GM21619 (cell line): ENCODE data around the gene PRKAR1B.
"Not testable (repeated sequence)": the region's sequence is repeated elsewhere in the genome, so short reads cannot be mapped to it uniquely, and the experiment has no call there.

ENCODE experiments used
- ATAC-seq: cut with Tn5 transposase; IDR thresholded peaks from one replicate; pipeline ENCODE4 v1.9.1; 2021; ENCODE audit not compliant: unreplicated experiment

The PRKAR1B gene

DNA sequence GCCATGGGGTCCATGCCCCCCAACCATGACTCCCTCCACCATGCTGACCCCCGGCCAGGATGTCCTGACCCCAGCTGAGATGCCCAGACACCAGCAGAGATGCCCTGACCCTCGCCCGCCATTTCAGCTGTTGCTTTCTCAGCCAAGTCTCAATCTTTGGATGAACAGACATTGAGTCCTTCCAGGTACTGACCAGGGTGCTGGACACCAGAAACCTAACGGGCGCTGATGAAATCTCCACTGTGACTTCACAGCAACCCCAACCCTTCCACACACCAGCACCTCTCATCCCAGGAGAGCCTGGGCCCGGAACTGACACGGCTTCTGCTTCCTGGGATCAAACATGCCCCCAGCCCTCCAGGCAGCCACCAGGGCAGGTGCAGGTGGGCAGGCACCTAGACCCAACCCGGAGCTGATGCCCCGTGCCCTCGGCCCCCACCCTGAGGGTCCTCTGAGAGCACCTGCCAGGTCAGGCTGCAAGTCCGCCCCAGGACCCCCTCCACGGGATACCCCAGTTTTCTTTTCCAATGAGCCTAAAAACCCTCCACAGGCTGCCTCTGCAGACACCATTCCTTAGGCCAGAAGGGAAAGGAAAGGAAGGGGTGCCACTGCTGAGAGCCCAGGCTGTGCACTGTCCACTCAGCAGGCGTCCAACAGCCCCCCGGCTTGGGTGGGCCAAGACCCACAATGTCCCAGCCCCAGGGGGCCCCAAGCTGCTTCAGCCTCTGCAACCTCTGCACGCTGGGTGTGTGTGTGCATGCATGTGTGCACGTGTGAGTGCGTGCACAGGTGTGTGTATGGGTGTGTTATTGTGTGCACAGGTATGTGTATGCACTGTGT is 164.1 kb downstream of the PRKAR1B start:
- no peak for ATAC-seq

DNA sequence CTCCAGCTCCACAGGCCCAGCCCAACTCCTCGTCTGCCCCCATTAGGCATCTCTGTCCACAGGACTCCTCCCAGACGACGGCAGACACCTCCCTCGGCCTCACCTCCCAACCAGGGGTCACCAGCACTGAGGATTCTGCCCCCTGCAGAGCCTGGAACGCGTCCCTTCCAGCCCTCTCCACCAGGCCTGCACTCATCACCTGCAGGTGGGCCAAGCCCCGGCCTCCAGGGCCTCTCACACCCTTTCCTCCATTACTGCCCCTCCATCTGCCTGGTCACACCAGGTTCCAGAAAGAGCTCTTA is 164.8 kb downstream of the PRKAR1B start:
- ATAC-seq, result no peak

DNA sequence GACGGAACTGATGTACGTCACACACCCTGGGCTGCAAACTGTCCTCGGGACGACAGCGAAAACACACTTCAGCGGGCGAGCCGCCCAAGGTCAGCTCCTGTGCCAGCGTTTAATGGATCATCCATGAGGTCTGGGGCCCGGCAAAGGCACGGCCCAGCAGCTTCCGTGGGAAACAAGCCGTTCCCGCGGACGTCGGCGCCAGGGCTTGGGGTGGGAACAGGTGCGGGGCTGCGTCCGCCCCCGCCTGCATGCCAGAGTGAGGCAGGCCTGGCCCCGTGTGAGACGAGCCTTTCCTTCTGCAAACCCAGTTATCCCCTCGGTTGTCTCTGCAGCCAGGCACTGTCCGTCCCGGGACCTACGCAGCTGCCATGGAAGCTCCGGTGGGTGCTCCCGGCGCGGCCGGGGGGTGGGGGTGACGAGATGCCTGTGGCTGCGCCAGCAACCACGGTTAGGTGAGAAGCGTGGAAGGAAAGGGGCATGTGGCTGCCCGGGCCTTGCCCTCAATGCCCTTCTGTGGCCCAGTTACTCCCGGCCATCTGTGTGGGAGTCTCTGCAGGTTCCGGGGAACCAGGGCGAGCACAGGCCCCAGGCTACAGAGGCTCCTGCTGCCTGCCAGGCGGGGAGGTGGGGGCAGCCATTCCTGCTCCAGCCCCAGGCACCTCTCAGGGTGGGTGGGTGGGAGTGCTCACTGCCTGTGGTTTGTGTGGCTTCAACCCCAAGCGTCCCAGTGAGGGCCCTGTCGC is 165.3 kb downstream of the PRKAR1B start:
- no peak for ATAC-seq

DNA sequence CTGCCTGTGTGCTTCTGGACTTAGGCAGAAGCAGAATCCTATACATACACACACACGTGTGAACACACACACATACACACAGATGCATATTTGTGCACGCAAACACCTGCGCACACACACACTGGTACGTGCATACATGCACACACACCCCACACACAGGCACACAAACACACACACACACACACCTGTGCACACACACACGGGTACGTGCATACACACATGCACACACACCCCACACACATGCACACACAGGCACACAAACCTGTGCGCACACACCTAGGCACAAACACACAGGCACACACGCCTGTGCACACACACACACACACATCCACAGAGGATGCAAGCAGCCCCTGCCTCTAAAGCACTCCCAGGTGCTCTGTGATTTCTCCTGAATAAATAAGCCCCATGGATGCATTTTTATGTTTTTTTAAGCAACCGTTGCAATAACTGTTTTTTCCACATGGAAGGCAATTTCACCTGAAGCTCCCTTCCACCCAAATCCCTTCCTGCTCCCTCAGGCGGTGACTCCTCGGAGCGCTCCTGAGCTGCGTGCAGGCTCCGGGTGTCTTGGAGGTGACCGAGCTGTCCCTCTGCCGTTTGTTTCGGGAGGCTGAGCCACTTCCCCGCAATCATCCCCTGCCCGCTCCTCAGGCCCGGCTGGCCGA is 166.0 kb downstream of the PRKAR1B start:
- no peak for ATAC-seq

DNA sequence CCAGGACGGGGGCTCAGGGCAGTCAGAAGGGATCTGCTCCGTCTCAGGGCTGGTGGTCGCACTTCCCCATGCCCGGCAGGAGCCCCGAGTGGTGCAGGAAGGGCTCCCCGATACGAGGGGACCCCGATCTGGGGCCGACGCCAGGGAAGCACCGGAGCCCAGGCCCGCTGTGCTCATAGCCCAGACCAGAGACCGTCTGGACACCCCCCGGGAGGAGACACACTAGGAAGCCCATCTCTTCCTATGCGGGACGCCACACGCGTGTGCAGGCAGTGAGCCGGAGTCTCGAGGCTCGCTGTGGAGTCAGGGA is 167.7 kb downstream of the PRKAR1B start:
- no peak for ATAC-seq

DNA sequence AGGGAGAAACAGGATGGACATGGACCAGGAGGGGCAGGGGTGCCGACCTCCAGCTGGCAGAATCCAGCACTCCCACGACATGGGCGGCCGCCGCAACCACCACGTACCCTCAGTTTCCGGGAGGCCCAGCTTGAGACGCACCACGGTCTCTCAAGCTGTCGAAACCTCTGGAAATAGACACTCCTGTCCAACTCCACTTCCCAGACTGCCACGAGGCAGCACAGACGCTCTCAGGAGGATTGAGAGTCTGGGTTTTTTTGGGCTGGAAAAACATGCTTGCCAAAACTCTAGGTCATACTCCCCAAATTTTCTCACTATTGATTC is 169.6 kb downstream of the PRKAR1B start:
- ATAC-seq, result no peak

DNA sequence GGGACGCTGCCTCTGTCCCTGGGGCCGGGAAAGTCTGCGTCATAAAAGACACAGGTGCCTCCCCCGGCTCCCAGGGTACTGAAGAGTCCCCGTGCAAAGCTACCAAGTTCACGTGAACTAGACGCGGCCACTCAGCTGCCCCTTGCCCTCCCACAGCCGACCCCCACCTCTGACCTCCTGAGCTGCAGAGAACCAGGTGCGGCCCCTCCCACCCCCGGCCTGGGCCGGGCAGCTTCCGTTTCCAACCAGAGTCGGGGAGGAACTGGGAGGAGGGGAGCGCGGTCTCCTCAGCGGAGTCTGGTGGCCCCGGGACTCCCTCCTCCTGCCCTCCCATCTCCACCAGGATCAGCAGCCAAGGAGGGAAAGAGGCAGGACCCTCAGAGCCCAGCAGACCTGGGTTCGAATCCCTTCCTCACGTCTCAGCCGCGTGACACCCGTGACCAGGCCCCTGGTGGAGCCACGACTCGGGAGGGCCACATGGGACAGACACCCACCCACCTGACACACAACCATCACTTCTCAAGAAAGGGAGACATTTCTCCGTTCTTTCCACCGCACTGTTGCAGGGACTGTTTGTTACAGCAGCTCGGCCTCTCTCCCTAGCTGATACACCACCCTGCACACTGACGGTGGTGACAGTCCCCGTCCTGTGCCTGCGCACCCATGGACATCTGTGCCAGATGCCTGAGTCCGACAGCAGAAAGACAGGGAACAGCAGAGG is 170.1 kb downstream of the PRKAR1B start:
- ATAC-seq, result no peak

DNA sequence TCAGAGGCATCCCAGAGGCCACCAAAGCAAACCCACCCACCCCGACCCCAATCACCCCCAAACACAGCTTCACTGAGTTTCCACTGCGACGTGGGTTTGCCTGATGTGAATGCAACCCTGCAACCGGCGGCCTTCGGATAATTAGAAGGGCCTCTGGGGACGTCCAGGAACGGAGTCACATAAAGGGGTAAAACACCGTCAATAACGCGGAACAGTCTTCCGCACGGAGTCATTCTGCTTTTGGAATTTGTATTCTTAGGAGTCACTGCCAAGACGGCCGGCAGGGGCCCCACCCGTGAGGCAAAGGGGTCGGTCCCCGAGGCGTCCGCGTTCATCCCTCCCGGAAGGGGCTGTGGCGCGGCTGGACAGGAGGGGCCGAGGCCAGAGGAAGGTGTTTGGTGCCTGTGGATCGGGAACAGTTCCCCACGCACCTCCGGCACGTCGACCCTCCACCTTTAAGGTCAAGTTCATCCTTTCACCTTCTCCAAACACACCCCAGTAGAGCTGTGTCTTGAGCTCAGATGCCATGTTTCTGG is 170.7 kb downstream of the PRKAR1B start:
- no peak for ATAC-seq

DNA sequence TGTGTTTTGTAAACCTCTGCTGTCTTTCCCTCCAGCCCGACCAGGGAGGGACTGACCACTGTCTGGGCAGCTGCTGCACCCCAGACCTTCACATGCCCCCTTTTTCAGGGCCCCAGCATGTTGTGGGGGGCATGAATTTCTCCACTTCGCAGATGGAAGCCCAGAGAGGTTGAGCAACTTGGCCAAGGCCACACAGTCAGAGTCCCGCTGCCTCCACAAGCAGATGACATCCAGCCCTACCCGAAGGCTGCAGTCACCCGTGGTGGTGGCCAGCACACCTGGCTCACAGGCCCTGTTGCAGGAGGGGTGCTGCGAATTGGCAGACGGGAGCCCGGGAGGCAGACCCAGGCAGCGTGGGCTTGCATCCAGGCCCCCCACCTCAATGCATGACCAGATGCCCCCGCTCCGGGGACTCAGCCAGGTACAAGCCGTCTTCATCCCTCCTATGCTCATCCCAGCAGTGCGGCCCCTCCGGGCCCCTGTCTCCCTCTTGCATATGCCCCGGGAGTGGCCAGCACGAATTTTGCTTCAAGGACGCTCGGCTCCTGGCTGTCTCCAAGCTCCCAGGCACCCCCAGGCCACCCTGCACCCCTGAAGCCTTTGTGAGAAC is 171.4 kb downstream of the PRKAR1B start:
- no peak for ATAC-seq

DNA sequence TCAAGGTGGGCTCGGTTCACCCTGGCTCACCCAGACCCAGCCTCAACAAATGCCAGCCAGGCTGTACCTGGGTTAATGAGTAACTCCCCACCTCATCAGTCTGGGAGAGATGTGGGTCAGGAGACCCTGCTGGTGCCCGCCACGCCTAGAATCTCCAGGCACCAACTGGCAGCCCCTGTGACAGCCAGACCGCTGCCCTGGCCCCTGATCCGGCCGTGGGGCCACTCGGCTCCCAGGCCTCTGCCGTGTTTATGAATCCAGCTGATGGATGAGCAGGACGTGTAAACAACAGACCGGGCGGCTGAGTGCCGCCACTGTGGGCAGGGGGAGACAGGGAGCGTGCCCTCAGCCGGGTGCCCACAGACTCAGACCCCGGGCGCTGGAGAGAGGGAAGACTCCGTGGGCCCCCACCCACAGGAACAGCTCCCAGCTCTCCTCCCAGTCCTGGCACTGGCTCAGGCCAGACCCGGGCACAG is 173.4 kb downstream of the PRKAR1B start:
- no peak for ATAC-seq

DNA sequence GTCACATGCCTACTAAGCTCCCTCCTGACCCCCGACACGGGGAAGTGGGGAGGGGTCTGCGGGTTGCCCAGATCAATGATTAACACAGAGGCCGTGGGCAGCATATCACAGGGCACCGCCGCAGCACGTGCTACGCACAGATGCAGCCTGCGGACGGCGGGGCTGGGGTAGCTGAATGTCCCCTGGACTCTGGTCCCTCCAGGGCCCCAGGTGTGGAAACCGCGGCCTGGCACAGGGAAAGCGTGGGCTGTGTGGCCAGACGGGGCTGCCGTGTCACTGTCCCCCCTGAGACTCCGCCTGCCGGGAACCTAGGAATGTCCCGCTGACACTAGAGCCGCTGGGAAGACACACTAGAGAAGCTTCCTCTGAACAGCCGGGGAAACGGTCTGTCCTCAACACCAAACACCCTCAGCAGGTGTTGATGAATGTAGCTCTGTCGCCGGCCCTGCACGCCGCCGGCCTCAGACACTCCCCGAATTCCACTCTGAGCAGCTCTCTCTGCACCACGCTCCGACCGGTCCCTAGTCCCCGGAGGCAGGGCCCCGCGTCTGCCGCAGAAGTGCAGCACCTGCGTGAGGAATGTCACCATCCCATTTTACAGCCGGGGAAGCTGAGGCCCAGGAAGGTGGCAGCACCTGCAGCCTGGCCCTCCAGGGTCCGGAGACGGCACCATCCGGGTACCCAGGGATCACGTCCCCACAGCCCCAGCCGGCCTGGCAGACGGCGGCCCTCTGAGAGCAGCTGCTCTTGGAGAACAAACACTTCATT is 174.0 kb downstream of the PRKAR1B start:
- no peak for ATAC-seq

DNA sequence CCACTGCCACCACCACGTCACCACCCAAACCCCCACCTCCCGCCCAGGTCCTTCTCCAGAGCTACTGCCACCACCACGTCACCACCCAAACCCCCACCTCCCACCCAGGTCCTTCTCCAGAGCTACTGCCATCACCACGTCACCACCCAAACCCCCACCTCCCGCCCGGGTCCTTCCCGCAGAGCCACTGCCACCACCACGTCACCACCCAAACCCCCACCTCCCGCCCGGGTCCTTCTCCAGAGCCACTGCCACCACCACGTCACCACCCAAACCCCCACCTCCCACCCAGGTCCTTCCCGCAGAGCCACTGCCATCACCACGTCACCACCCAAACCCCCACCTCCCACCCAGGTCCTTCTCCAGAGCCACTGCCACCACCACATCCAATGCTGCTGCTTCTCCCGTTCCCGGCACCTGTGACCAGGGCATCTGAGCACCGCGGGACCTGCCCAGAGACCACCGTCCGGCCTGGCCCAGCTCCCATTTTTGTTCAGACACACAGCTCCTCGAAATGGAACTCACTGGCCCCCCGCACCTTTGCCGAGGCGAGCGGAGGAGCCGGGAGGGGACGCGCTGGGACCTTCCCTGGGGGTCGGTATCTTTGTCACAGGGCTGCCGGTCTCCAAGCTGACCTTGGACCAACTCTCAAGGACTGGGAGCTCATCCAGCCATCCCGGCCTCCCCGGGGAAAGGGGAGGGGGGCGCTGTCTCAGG is 174.8 kb downstream of the PRKAR1B start:
- not testable (repeated sequence) for ATAC-seq

DNA sequence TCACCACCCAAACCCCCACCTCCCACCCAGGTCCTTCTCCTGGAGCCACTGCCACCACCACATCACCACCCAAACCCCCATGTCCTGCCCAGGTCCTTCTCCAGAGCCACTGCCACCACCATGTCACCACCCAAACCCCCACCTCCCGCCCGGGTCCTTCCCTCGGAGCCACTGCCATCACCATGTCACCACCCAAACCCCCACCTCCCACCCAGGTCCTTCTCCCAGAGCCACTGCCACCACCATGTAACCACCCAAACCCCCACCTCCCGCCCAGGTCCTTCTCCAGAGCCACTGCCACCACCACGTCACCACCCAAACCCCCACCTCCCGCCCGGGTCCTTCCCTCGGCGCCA is 175.5 kb downstream of the PRKAR1B start:
- not testable (repeated sequence) for ATAC-seq

DNA sequence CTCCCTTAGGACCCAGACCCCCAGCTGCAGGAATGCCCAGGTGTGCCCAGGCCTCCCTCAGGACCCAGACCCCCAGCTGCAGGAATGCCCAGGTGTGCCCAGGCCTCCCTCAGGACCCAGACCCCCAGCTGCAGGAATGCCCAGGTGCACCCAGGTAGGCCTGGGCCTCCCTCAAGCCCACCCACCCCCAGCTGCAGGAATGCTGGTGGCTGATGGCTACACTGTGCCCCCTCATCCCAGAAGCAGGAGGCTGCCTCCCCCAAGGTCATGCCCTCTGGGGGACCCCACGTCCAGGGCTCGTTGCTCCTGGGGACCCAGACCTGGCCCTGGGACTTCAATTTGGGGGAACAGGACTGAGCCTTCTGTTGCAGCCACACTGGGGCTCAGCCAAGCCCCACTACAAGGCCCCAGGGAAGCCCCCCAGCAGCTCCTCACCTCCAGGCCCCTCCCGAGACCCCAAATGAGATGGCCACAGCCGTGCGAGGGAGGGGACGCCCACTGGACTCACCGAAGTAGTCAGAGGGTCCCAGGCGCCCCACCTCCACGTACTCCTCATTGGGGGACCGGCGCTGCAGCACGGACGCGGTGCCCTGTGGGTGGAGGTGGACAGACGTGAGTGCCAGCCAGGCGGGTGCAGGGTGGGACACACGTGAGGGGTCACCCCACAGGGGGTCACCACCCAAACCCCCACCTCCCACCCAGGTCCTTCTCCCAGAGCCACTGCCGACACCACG is 176.0 kb downstream of the PRKAR1B start:
- no peak for ATAC-seq

DNA sequence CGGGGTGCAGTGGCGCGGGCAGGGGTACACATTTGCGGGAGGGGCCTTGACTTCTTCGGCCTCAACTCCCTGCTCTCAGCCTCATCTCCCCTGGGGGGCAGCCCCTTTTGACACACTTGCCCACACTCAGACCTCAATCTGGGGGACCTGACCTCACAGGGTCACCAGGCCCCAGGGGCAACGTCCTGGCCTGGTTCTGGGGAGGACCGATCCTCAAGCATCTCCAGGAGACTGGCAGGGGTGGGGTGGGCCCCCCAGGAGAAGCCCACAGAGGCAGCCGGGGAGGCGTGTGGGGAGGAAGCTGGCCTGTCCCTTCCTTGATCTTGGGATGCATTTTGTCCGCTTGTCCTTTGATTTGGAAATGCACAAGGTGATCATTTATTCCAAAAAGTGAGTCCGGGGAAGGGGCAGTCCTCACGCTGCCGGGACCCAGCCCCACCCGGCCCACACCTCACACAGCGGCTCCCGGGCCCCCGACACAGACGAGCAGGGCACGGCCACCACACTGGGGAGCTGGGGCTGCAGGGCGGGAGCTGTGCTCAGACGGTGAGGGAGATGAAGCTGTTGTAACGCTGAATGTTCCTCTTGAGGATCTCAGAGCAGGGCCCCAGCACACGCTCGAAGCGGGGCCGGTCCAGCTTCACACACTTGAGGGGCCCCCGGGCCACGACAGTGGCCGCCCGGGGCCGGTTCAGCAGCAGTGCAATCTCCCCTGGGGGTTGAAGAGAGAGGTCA is 177.0 kb downstream of the PRKAR1B start:
- ATAC-seq, result no peak

DNA sequence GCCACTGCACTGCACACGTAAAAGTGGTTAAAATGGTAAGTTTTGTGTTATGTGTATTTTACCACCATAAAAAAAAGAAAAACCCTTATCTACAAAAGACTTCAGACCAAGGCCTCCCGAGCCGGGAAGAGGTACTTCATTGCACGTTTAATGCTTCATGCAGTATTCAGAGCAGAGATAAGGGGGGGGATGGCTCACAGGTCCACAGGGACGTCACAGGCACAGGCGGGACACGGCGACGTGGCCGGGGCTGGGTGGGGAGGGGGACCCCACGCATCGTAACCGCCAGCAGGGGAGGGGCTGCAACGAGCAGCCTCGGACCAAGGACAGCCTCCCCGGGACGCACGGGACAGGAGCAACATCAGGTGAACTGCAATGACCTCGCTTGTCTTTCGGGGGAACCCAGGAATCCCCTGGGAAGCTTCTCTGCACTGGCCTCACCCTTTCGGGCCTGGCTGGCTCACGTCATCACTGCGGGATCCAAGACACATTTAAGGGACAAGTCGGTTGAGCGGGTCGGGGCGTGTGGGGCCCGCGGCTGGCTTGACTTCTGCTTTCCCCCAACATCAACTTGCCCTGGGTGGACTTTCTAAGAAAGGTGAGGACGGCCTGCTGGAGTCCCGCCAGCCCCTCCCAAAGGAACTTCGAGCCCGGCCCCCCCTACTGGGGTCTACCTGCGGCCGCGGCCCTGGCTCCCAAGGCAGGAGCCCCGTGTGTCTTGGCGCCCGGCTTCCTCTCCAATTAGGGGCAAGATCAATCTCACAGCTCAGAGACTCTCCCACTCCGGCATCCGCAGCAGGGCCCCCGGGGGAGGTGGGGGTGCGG is 177.8 kb downstream of the PRKAR1B start:
- no peak for ATAC-seq

DNA sequence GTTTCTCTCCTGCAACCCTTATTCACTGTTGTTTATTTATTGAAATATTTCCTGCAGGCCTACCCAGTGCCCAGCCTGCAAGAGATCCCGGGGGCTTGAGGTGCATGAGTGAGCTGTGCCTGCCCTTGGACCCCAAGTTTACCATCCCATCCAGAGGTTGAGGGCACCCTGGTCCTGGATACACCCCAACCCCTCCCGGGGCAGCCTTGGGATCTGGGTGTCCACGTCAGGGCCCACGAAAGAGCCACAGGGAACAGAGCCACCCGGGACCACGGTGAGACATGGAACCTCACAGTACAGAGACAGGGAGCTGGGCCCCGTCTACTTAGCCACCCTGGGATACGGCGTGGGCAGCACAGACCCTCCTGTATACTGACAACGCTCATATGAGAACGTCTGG is 178.7 kb downstream of the PRKAR1B start:
- ATAC-seq, result no peak
